ENCODE measurements around the gene SLC39A6.

Gene SLC39A6

DNA sequence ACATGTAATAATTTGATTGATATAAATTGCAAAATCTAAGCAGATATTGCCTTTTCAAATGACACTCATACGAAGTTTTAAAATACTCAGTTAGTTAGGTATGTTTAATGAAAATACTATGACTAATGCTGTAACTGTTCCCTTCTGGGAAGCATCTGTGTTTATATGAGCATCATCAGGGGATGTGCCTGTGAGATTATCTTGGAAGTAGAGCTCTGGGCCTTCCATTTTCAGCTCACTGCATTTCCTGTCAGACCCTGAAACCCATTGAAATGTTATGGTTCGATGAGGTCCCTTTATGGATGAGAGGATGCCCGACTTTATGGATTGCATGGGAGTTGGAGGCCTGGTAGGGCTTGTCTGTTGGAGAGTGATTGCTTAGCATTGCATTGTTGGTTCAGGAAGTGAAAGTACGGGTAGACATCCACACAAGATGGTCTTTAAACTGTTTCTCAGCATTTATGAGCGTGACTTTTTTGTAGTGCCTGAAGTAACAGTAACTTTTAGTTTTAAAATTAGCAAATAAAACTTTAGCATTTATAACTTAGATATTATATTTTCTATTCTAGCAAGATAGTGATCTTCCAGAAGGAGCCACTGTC, 29.2 kb upstream of the SLC39A6 start:
- no peak overlapping the region for H3K27ac ChIP-seq (ENCODE audit: low read depth, low read length)
- H3K27me3 ChIP-seq (ENCODE audit: control insufficient read depth, insufficient read depth, low read length): no peaks in the 10 kb centered on the region
- H3K9ac ChIP-seq (ENCODE audit: low read length): no peak overlapping the region
- H3K4me3 ChIP-seq (ENCODE audit: low read depth, low read length): no peak overlapping the region
- no peaks in the 10 kb centered on the region for H3K9me3 ChIP-seq (ENCODE audit: control insufficient read depth, insufficient read depth, low read depth, low read length)
- H3K4me1 ChIP-seq (ENCODE audit: control insufficient read depth, insufficient read depth, low read length): no peaks in the 10 kb centered on the region
- H3K36me3 ChIP-seq (ENCODE audit: control insufficient read depth, insufficient read depth, low read length): peaks cover 98% of the 10 kb centered on the region

DNA sequence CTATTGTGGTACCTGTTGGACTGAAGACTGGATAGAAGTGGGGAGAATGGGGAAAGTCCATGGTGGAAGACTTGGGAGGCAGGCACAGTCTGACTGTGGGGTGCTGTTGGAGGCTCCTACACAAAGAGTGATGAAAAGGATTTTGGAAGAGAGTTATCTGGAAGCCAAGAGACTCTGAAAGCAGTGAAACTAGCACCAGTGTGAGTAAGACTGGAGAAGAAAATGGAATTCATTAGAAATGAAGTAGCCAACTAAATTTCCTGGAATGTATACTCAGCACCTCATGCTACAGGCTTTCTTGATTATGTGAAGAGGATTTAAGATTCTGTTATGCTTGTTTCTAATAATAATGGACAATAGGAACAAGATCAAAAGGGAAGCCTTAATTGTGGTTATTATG, 28.3 kb upstream of the SLC39A6 start:
- Histone ChIP-seq H3K9ac (ENCODE audit: low read length) (no peak overlapping the region), H3K27me3 (ENCODE audit: control insufficient read depth, insufficient read depth, low read length) (no peaks in the 10 kb centered on the region), H3K36me3 (ENCODE audit: control insufficient read depth, insufficient read depth, low read length) (peaks cover 98% of the 10 kb centered on the region), H3K27ac (ENCODE audit: low read depth, low read length) (no peak overlapping the region), H3K4me3 (ENCODE audit: low read depth, low read length) (no peak overlapping the region), H3K4me1 (ENCODE audit: control insufficient read depth, insufficient read depth, low read length) (no peaks in the 10 kb centered on the region), H3K9me3 (ENCODE audit: control insufficient read depth, insufficient read depth, low read depth, low read length) (no peaks in the 10 kb centered on the region)

DNA sequence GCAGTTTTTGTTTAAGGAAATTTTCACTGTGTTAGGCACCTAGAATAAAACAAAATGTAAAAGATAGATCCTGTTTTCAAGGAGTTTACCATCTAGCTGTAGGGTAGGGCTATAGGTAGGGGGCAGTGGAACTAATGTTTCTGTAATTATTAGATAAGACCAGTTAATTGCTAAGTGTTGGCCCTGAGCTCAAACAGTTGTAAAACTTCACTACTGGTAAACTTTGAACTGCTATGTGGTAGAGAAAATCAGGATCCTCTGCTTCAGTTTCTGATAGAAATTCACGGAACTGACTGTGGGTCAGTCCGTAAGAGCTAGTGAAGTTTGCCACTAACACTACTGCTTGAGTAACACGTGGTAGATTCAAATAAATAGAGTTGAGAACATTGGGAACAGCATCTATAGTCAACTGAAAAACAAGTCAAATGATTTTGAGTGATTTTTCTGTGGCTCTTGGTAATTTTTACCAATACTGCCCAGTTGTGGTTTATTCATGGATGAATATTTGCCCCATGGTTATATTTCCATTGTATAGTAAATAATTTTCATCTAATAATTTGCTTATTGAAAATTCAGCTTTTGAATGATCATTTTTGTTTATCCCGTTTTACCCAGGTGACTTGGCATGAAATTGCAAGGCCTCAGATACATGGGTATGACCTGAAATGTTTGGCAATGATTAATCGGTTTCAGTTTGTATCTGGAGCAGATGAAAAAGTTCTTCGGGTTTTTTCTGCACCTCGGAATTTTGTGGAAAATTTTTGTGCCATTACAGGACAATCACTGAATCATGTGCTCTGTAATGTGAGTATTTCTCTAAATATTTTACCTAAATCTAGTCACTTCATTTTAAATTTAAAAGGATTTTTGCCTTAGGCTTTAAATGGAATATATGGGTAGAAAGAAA, 27.0 kb upstream of the SLC39A6 start:
- Histone ChIP-seq H3K36me3 (ENCODE audit: control insufficient read depth, insufficient read depth, low read length) (peaks cover 97% of the 10 kb centered on the region), H3K9me3 (ENCODE audit: control insufficient read depth, insufficient read depth, low read depth, low read length) (no peaks in the 10 kb centered on the region), H3K9ac (ENCODE audit: low read length) (no peak overlapping the region), H3K27me3 (ENCODE audit: control insufficient read depth, insufficient read depth, low read length) (no peaks in the 10 kb centered on the region), H3K4me1 (ENCODE audit: control insufficient read depth, insufficient read depth, low read length) (no peaks in the 10 kb centered on the region), H3K4me3 (ENCODE audit: low read depth, low read length) (no peak overlapping the region), H3K27ac (ENCODE audit: low read depth, low read length) (no peak overlapping the region)

DNA sequence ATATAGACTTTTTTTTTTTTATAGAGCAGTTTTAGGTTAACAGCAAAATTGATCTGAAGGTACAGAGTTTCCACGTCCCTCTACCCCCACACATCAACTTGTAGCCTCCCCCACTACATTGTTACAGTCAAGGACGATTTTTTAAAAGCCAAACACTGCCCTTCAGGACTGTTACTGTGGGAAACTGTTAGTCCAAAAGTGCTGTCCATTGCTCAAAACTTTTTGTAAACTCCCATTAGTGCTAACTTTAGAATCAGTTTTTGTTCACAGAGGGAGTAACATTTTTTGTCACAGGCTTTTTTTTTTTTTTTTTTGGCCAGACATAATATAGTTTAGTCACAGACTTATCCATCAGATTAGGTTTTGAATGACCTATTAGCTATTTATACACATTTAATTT, 24.6 kb upstream of the SLC39A6 start:
- Histone ChIP-seq H3K27ac (ENCODE audit: low read depth, low read length) (no peak overlapping the region), H3K36me3 (ENCODE audit: control insufficient read depth, insufficient read depth, low read length) (peaks cover 97% of the 10 kb centered on the region), H3K4me1 (ENCODE audit: control insufficient read depth, insufficient read depth, low read length) (no peaks in the 10 kb centered on the region), H3K9ac (ENCODE audit: low read length) (no peak overlapping the region), H3K27me3 (ENCODE audit: control insufficient read depth, insufficient read depth, low read length) (no peaks in the 10 kb centered on the region), H3K4me3 (ENCODE audit: low read depth, low read length) (no peak overlapping the region), H3K9me3 (ENCODE audit: control insufficient read depth, insufficient read depth, low read depth, low read length) (no peaks in the 10 kb centered on the region)

DNA sequence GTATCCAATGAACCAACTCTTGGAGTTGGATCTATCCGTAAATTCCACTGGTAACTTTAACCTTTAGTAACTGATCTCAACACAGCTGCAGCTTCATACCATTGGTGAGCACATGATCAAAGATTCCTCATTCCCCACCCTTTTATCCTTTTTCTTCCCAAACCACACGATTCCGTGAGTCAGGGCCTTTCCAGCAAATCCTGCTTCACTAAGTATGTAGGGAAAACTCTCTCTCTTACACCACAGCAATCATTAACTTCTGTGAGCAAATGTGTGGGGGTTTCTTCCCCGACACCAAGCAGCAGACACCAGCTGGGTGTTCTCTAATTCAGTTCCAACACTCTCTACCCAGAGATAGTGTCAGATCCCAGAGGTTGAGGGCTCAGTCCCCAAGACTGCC, 24.1 kb upstream of the SLC39A6 start:
- Histone ChIP-seq H3K4me1 (ENCODE audit: control insufficient read depth, insufficient read depth, low read length) (no peaks in the 10 kb centered on the region), H3K4me3 (ENCODE audit: low read depth, low read length) (no peak overlapping the region), H3K9ac (ENCODE audit: low read length) (no peak overlapping the region), H3K9me3 (ENCODE audit: control insufficient read depth, insufficient read depth, low read depth, low read length) (no peaks in the 10 kb centered on the region), H3K27me3 (ENCODE audit: control insufficient read depth, insufficient read depth, low read length) (no peaks in the 10 kb centered on the region), H3K36me3 (ENCODE audit: control insufficient read depth, insufficient read depth, low read length) (peaks cover 97% of the 10 kb centered on the region), H3K27ac (ENCODE audit: low read depth, low read length) (no peak overlapping the region)

DNA sequence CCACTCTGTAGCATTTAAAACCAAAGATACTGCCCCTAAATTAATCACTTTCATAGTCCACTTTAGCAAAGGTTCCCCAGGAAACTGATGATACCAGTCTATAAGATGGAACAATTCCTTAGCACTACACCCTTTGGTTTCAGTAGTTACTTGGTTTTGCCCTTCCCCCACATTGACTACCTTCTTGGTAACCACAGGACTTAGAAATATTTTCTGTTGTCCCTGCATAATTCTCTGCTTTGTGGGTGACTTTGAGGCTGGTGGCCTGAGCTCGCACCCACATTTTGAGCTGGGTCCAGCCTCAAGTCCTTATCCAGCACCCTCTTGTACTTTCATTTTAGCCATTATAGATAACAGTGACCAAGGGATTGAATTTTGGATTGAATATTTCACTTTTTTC, 23.6 kb upstream of the SLC39A6 start:
- H3K27ac ChIP-seq (ENCODE audit: low read depth, low read length): no peak overlapping the region
- H3K36me3 ChIP-seq (ENCODE audit: control insufficient read depth, insufficient read depth, low read length): peaks cover 97% of the 10 kb centered on the region

DNA sequence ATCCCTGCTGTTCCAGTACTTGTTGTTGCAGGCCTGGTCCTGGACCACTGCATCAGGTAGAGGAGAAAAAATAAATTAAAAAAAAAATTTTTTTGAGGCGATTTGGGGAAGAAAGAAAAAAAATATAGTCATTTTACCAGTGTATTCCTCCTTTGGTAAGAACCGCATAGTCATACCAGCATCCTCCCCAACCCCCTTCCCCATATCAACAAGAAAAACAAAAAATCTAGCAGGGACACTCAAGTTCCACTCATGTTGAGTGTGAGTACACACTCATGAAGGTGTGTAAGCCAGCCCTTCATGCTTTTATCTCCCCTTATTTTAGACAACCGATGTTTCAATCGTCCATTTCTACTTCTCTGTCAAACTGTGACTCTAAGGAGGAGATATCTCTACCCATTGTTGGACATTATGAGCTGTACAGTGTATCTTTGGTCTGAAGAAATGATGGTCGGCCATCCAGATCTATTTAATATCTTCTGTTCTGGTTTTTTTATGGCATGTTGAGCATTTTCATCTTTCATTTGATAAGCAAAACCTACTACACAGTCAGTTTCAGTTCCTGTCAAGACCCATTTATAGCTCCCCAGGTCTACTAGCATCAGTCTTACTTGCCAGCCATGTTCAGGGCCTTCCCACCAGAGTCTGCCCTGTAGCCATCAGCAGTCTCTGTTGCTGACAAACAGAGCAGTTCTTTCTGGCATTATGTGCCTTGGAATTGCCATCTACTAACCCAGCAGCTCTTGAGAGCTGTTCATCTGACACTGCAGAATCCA, 20.6 kb upstream of the SLC39A6 start:
- Histone ChIP-seq H3K36me3 (ENCODE audit: control insufficient read depth, insufficient read depth, low read length) (peaks cover 97% of the 10 kb centered on the region), H3K9ac (ENCODE audit: low read length) (no peak overlapping the region), H3K27ac (ENCODE audit: low read depth, low read length) (no peak overlapping the region)

More for the DNA sequence above, 23.6 kb upstream of the SLC39A6 start:
- no peaks in the 10 kb centered on the region for H3K4me1 ChIP-seq (ENCODE audit: control insufficient read depth, insufficient read depth, low read length)
- no peaks in the 10 kb centered on the region for H3K9me3 ChIP-seq (ENCODE audit: control insufficient read depth, insufficient read depth, low read depth, low read length)
- no peak overlapping the region for H3K4me3 ChIP-seq (ENCODE audit: low read depth, low read length)
- no peak overlapping the region for H3K9ac ChIP-seq (ENCODE audit: low read length)
- H3K27me3 ChIP-seq (ENCODE audit: control insufficient read depth, insufficient read depth, low read length): no peaks in the 10 kb centered on the region

DNA sequence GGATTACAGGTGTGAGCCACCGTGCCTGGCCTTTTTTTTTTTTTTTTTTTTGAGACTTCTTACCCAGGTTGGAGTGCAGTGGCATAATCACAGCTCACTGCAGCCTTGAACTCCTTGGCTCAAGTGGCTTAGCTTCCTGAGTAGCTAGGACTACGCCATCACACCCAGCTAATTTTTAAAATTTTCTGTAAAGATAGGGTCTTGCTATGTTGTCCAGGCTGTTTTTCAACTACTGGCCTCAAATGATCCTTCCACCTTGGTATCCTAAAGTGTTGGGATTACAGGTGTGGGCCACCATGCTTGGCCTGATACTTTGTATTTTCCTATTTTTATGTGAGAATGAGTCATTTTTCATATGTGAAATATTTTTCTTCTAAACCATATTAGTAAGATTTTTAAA, 14.3 kb upstream of the SLC39A6 start:
- H3K27me3 ChIP-seq (ENCODE audit: control insufficient read depth, insufficient read depth, low read length): no peaks in the 10 kb centered on the region
- H3K36me3 ChIP-seq (ENCODE audit: control insufficient read depth, insufficient read depth, low read length): peaks cover 98% of the 10 kb centered on the region
- H3K9me3 ChIP-seq (ENCODE audit: control insufficient read depth, insufficient read depth, low read depth, low read length): no peaks in the 10 kb centered on the region
- no peak overlapping the region for H3K9ac ChIP-seq (ENCODE audit: low read length)
- H3K4me1 ChIP-seq (ENCODE audit: control insufficient read depth, insufficient read depth, low read length): no peaks in the 10 kb centered on the region
- no peak overlapping the region for H3K4me3 ChIP-seq (ENCODE audit: low read depth, low read length)
- no peak overlapping the region for H3K27ac ChIP-seq (ENCODE audit: low read depth, low read length)

More for the DNA sequence above, 20.6 kb upstream of the SLC39A6 start:
- H3K4me1 ChIP-seq (ENCODE audit: control insufficient read depth, insufficient read depth, low read length): no peaks in the 10 kb centered on the region
- no peaks in the 10 kb centered on the region for H3K9me3 ChIP-seq (ENCODE audit: control insufficient read depth, insufficient read depth, low read depth, low read length)
- H3K27me3 ChIP-seq (ENCODE audit: control insufficient read depth, insufficient read depth, low read length): no peaks in the 10 kb centered on the region
- H3K4me3 ChIP-seq (ENCODE audit: low read depth, low read length): no peak overlapping the region

DNA sequence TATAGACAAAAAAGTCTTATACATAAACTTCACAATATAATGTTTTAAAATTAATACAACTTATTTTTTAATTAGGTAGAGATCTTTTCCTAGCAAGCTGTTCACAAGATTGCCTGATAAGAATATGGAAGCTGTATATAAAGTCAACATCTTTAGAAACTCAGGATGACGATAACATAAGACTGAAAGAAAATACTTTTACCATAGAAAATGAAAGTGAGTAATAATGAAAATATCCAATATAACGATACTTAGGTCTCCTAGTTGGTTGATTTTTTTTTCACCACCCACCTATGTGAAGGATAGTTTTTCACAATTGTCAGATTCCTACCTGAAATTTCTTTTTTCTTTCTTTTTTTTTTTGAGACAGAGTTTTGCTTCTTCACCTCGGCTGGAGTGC, 13.6 kb upstream of the SLC39A6 start:
- H3K36me3 ChIP-seq (ENCODE audit: control insufficient read depth, insufficient read depth, low read length): peaks cover 98% of the 10 kb centered on the region
- no peaks in the 10 kb centered on the region for H3K27me3 ChIP-seq (ENCODE audit: control insufficient read depth, insufficient read depth, low read length)
- H3K9ac ChIP-seq (ENCODE audit: low read length): no peak overlapping the region
- H3K27ac ChIP-seq (ENCODE audit: low read depth, low read length): no peak overlapping the region
- no peak overlapping the region for H3K4me3 ChIP-seq (ENCODE audit: low read depth, low read length)
- H3K9me3 ChIP-seq (ENCODE audit: control insufficient read depth, insufficient read depth, low read depth, low read length): no peaks in the 10 kb centered on the region
- H3K4me1 ChIP-seq (ENCODE audit: control insufficient read depth, insufficient read depth, low read length): no peaks in the 10 kb centered on the region

DNA sequence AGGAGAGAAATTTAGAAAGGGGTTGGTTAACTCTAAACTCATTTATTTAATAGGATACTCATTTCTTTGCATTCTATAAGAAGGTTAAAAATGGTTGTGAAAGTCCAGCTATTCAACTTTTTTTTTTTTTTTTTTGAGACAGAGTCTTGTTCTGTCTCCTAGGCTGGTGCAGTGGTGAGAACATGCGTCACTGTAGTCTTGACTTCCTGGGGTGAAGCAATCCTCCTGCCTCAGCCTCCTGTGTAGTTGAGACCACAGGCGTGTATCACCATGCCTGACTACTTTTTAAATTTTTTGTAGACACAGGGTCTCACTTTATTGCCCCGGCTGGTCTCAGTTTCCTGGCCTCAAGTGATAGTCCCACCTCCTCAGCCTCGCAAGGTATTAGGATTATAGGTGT, 12.4 kb upstream of the SLC39A6 start:
- Histone ChIP-seq H3K27me3 (ENCODE audit: control insufficient read depth, insufficient read depth, low read length) (no peaks in the 10 kb centered on the region), H3K4me1 (ENCODE audit: control insufficient read depth, insufficient read depth, low read length) (no peaks in the 10 kb centered on the region), H3K36me3 (ENCODE audit: control insufficient read depth, insufficient read depth, low read length) (peaks cover 98% of the 10 kb centered on the region), H3K9me3 (ENCODE audit: control insufficient read depth, insufficient read depth, low read depth, low read length) (no peaks in the 10 kb centered on the region), H3K9ac (ENCODE audit: low read length) (no peak overlapping the region), H3K4me3 (ENCODE audit: low read depth, low read length) (no peak overlapping the region), H3K27ac (ENCODE audit: low read depth, low read length) (no peak overlapping the region)

DNA sequence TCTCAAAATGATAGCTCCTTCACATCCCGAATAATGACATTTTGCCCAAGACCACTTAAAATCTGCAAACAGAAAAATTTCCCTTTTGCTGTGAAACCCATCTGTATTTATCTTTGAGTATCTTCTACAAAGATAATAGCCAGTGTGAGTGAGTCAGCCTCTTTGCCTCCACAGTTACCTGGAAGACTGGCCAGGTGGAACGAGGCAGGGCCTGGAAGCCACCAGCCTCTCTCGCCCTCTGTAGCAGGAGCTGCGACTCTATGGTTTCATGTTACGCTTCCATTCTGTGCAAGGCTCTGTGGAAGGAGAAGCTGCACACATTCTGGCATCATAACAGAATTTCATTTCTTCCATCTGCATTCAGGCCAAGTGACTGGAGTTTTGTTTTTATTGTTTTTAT, 10.1 kb upstream of the SLC39A6 start:
- Histone ChIP-seq H3K36me3 (ENCODE audit: control insufficient read depth, insufficient read depth, low read length) (peaks cover 90% of the 10 kb centered on the region), H3K4me3 (ENCODE audit: low read depth, low read length) (no peak overlapping the region), H3K9ac (ENCODE audit: low read length) (no peak overlapping the region), H3K4me1 (ENCODE audit: control insufficient read depth, insufficient read depth, low read length) (no peaks in the 10 kb centered on the region), H3K9me3 (ENCODE audit: control insufficient read depth, insufficient read depth, low read depth, low read length) (no peaks in the 10 kb centered on the region), H3K27ac (ENCODE audit: low read depth, low read length) (no peak overlapping the region), H3K27me3 (ENCODE audit: control insufficient read depth, insufficient read depth, low read length) (no peaks in the 10 kb centered on the region)
